ENCODE measurements around the gene ANXA4.

DNA sequence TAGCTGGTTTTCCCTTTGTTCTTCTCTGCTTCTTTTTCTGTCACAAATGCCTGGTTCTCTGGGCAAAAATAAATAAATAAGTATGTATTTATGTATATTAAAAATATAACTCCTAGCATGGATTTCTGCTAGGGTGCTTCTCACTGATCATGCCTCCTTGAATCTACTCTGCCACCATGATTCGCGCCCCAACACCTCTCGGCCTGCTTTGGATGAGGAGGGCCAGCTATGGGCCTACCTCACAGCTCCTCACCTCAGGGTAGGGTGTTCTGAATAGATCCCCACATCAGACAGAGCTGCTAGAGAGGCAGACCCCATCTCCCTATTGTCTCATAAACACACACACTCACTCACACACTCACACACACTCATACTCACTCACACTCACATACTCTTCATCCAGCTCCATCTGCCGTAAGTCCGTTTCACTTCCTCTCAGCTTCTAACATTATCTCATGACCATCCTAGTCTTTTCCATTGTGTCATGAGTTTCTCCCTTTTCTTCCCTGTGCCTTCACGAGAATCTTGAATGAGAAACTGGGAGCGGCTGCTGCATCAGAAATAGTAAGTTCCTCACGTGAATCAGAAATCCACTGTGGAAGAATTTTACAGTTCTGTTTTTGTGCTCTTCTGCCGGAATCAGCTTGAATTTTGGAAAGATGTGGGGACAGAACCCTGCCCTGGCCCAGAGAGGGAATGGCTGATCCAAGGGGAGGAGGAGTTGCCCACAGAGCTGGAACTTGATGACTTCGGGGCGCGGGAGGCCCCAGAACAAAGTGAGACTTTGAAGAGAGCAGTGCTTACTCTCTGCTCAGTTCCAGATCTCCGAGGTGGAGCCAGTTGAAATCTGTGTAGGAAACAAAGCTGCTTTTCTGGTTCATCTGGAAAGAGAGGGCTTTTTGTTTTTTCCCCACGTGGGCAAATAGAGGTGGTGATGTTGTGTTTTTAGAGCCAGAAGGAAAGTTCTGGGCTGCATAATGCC lies 20.9 kb downstream of the ANXA4 start:
- TF ChIP-seq, protein P1, sequence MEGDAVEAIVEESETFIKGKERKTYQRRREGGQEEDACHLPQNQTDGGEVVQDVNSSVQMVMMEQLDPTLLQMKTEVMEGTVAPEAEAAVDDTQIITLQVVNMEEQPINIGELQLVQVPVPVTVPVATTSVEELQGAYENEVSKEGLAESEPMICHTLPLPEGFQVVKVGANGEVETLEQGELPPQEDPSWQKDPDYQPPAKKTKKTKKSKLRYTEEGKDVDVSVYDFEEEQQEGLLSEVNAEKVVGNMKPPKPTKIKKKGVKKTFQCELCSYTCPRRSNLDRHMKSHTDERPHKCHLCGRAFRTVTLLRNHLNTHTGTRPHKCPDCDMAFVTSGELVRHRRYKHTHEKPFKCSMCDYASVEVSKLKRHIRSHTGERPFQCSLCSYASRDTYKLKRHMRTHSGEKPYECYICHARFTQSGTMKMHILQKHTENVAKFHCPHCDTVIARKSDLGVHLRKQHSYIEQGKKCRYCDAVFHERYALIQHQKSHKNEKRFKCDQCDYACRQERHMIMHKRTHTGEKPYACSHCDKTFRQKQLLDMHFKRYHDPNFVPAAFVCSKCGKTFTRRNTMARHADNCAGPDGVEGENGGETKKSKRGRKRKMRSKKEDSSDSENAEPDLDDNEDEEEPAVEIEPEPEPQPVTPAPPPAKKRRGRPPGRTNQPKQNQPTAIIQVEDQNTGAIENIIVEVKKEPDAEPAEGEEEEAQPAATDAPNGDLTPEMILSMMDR (conservative IDR thresholded peaks at IDR 0.05; ENCODE audit: low read depth in 2 of 2) = no peak
- no peak for TF ChIP-seq EZH2 (IDR thresholded peaks at IDR 0.05; ENCODE audit: low read depth, unreplicated experiment)
- TF ChIP-seq, protein P2, sequence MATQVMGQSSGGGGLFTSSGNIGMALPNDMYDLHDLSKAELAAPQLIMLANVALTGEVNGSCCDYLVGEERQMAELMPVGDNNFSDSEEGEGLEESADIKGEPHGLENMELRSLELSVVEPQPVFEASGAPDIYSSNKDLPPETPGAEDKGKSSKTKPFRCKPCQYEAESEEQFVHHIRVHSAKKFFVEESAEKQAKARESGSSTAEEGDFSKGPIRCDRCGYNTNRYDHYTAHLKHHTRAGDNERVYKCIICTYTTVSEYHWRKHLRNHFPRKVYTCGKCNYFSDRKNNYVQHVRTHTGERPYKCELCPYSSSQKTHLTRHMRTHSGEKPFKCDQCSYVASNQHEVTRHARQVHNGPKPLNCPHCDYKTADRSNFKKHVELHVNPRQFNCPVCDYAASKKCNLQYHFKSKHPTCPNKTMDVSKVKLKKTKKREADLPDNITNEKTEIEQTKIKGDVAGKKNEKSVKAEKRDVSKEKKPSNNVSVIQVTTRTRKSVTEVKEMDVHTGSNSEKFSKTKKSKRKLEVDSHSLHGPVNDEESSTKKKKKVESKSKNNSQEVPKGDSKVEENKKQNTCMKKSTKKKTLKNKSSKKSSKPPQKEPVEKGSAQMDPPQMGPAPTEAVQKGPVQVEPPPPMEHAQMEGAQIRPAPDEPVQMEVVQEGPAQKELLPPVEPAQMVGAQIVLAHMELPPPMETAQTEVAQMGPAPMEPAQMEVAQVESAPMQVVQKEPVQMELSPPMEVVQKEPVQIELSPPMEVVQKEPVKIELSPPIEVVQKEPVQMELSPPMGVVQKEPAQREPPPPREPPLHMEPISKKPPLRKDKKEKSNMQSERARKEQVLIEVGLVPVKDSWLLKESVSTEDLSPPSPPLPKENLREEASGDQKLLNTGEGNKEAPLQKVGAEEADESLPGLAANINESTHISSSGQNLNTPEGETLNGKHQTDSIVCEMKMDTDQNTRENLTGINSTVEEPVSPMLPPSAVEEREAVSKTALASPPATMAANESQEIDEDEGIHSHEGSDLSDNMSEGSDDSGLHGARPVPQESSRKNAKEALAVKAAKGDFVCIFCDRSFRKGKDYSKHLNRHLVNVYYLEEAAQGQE (IDR thresholded peaks at IDR 0.05; ENCODE audit: unreplicated experiment) = no peak
